MCF 10A (cell line): ENCODE results near the gene PVALEF. TPM values are rescaled to one million over a fixed set of nuclear protein-coding genes. Genes with fewer than 3 reads are reported as not detected.

Source experiments
- BruUV-seq: library from RNA; stranded (reverse); fragments of 400-500 nt; replicated peaks from 2 replicates; lab custom pipeline; 2021; lab: Mats Ljungman, UMichigan
- CTCF ChIA-PET: fragments of 300-600 bp; sonication (Branson Sonifier 250); formaldehyde crosslinking; extraction: SDS; loops from one replicate; lab custom pipeline; 2021; ENCODE audit warnings: antibody characterized with exemption, inconsistent platforms; lab: Yijun Ruan, JAX
- POLR2A ChIA-PET: fragments of 300-600, 350-650 bp; sonication (Branson Sonifier 250); formaldehyde crosslinking; extraction: SDS; loops from one replicate; lab custom pipeline; 2020; ENCODE audit warnings: antibody characterized with exemption, inconsistent platforms; lab: Yijun Ruan, JAX
- DNase-seq: peaks from one replicate; pipeline ENCODE4 v3.0.0-alpha.2; 2018; ENCODE audit not compliant: unreplicated experiment
- H3K27ac Mint-ChIP-seq: one replicate; pipeline ENCODE4 v1.8.0; 2022; ENCODE audit warnings: mild to moderate bottlenecking, low read depth, mixed read lengths; ENCODE audit not compliant: unreplicated experiment
- H3K27me3 Mint-ChIP-seq: one replicate; pipeline ENCODE4 v1.8.0; 2022; ENCODE audit warnings: mixed read lengths; ENCODE audit not compliant: insufficient read depth, unreplicated experiment
- H3K36me3 Mint-ChIP-seq: one replicate; pipeline ENCODE4 v1.8.0; 2022; ENCODE audit warnings: mild to moderate bottlenecking, moderate library complexity, mixed read lengths; ENCODE audit not compliant: insufficient read depth, unreplicated experiment
- H3K4me1 Mint-ChIP-seq: one replicate; pipeline ENCODE4 v1.8.0; 2022; ENCODE audit warnings: mixed read lengths; ENCODE audit not compliant: insufficient read depth, unreplicated experiment
- H3K4me3 Mint-ChIP-seq: one replicate; pipeline ENCODE4 v1.8.0; 2022; ENCODE audit warnings: mild to moderate bottlenecking, moderate library complexity, mixed read lengths; ENCODE audit not compliant: unreplicated experiment
- H3K9me3 Mint-ChIP-seq: one replicate; pipeline ENCODE4 v1.8.0; 2022; ENCODE audit warnings: mixed read lengths; ENCODE audit not compliant: unreplicated experiment
- intact Hi-C: fragments of 100-400 bp; cut with micrococcal nuclease; formaldehyde crosslinking; loops from 2 replicates; pipeline ENCODE4 v1.14.1; 2022
- total RNA-seq: library from RNA; stranded (reverse); gene quantifications from 2 replicates; pipeline ENCODE4 v1.2.3, GENCODE V29; 2022
- TF ChIP-seq, protein P1 (sequence below): fragments of 200-600 bp; IDR thresholded peaks from one replicate; pipeline ENCODE4 v1.8.0; 2022; ENCODE audit warnings: antibody characterized with exemption, mild to moderate bottlenecking; ENCODE audit not compliant: unreplicated experiment

PVALEF gene
- total RNA-seq, 1 experiment from 2014 or later = not detected

DNA sequence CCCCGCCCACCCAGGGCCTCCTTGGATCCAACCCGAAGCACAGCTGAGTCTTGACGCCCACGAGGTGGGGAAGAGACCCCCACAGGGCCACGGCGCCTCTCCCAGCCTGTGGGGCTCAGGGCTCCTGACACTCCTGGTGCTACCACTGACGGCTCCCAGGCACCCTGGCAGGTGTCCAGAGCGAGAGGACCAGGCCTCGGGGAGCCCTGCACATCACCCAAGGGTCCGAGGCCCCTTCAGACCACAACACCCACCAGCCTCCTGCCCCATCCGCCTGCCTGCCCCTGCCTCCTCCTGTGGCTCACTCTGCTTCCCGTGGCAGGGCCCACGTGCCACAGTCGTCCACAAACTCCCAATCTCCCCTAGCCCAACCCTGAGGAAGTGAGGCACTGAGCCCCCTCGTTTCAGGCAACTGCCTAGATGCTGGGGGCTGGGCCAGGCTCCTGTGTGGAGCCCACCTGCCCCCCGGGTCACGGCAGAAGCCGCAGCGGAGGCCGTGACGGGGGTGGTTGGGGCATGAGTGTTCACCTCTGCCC, 29.0 kb downstream of the PVALEF start:
- no peak overlapping the region for H3K4me3 Mint-ChIP-seq
- no peaks in the 10 kb centered on the region for H3K4me1 Mint-ChIP-seq
- TF ChIP-seq, protein P1, sequence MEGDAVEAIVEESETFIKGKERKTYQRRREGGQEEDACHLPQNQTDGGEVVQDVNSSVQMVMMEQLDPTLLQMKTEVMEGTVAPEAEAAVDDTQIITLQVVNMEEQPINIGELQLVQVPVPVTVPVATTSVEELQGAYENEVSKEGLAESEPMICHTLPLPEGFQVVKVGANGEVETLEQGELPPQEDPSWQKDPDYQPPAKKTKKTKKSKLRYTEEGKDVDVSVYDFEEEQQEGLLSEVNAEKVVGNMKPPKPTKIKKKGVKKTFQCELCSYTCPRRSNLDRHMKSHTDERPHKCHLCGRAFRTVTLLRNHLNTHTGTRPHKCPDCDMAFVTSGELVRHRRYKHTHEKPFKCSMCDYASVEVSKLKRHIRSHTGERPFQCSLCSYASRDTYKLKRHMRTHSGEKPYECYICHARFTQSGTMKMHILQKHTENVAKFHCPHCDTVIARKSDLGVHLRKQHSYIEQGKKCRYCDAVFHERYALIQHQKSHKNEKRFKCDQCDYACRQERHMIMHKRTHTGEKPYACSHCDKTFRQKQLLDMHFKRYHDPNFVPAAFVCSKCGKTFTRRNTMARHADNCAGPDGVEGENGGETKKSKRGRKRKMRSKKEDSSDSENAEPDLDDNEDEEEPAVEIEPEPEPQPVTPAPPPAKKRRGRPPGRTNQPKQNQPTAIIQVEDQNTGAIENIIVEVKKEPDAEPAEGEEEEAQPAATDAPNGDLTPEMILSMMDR = no peak
- H3K27me3 Mint-ChIP-seq = no peaks in the 10 kb centered on the region
- no peaks in the 10 kb centered on the region for H3K9me3 Mint-ChIP-seq
- intact Hi-C loops = no loop called here
- peaks cover 12% of the 10 kb centered on the region for H3K36me3 Mint-ChIP-seq
- ChIA-PET POLR2A (no interaction called here), CTCF (interaction anchor here (1.1 kb wide), 1 partner anchor 51 kb away, joined by 4 read pairs; no protein-coding TSS in a partner anchor)
- DNase-seq = no peak
- H3K27ac Mint-ChIP-seq = no peak overlapping the region
- BruUV-seq = no TSS peak

DNA sequence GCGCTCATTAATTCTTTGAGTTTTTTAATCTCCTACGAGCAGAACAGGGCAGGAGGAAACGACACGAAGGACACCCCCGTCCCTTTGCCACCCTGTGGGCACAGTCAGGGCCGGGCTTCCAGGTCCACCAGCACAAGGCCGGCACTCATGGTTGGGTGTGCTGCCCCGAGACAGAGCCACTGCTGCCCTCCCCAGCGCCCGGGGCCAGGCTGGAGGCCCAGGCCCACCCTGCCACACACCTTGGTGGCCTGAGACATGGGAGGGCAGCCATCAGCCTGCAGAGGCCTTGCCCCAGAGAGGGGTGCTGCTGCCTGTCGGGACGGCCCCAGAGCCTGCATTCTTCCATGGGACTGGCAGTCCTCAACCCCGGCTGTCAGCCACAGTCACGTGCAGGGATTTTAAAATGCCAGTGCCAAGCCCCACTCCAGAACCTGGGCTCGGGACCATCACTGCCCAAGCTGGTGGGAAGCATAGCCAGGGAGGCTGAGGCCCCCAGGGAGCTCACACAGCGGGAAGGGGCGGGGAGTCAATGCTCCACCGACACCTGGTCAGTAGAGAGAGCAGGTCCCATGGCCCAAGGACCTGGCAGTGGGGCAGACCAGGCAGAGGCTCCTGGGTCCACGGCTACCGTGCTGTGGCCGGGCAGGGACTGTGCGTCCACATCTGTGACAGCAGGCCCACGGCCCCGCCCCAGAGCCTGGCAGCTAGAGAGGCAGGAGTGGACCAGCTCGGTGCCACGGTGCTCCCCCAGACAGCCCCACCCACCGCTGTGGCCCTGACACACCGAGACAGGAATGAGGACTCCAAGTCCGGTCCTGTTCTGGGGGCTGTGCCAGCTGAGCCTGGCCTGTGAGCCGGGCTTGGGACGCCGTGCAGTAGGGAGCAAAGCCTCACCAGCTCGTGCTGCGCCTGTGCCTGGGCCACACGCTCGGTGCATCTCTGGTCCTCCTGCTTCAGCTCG, 29.9 kb downstream of the PVALEF start:
- H3K9me3 Mint-ChIP-seq = no peaks in the 10 kb centered on the region
- no peaks in the 10 kb centered on the region for H3K4me1 Mint-ChIP-seq
- peaks cover 12% of the 10 kb centered on the region for H3K36me3 Mint-ChIP-seq
- BruUV-seq = no TSS peak
- no peak for DNase-seq
- POLR2A ChIA-PET = no interaction called here
- no peak overlapping the region for H3K27ac Mint-ChIP-seq
- TF ChIP-seq, protein P1 = no peak
- H3K4me3 Mint-ChIP-seq = no peak overlapping the region
- intact Hi-C loops = no loop called here
- no peaks in the 10 kb centered on the region for H3K27me3 Mint-ChIP-seq
- CTCF ChIA-PET = no interaction called here

DNA sequence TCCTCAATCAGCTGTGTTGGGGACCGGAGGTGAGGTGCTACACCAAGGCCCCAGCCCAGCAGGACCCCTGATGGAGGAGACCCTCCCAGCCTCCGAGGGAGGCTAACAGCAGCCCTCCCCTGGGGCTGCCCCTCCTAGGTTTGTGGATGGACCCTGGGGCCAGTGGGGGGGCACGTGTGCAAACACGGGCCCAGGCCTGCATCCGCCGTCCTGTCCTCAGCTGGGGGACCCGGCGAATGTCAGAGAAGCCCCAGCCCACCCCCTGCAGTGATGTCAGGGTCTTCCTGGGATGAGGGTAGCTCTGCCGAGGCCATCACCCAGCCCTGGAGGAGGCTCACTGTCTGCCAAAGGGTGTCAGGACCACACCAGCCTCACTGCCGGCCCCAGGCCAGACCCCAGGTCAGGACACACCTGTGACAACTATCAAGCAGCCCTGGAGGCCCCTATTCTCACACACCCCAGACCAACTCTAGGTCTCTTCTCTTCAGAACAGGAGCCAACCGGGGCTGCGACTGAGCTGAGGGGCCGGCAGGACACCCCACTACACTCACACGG, 30.7 kb downstream of the PVALEF start:
- CTCF ChIA-PET = no interaction called here

More for the DNA sequence above, 30.7 kb downstream of the PVALEF start:
- no peaks in the 10 kb centered on the region for H3K4me1 Mint-ChIP-seq
- no peak for DNase-seq
- no peaks in the 10 kb centered on the region for H3K9me3 Mint-ChIP-seq
- H3K36me3 Mint-ChIP-seq = peaks cover 12% of the 10 kb centered on the region
- intact Hi-C loops = no loop called here
- POLR2A ChIA-PET = no interaction called here
- H3K27ac Mint-ChIP-seq = no peak overlapping the region
- no TSS peak for BruUV-seq
- no peaks in the 10 kb centered on the region for H3K27me3 Mint-ChIP-seq
- H3K4me3 Mint-ChIP-seq = no peak overlapping the region
- TF ChIP-seq, protein P1 = no peak
